GM12892 (cell line): ENCODE data around the gene DTX3.

Experiments used
- POLR2A ChIP-seq: IDR thresholded peaks from 2 replicates; pipeline ENCODE4 v1.6.1; 2011; ENCODE audit warnings: low read depth, low read length, control low read depth
- POLR2AphosphoS5 ChIP-seq: IDR thresholded peaks from 2 replicates; pipeline ENCODE4 v1.6.1; 2011; ENCODE audit warnings: low read depth, low read length, control low read depth

GRCh38 chr12:57569858-57570257 lies 34.8 kb upstream of the DTX3 start:
- TF ChIP-seq POLR2AphosphoS5 (no peak), POLR2A (no peak)
